GM21529 (cell line): ENCODE data around the gene S100PBP.
"Not testable (repeated sequence)": the region's sequence is repeated elsewhere in the genome, so short reads cannot be mapped to it uniquely, and the experiment has no call there.

Source experiments
- ATAC-seq: cut with Tn5 transposase; IDR thresholded peaks from one replicate; pipeline ENCODE4 v1.9.1; 2021; ENCODE audit not compliant: unreplicated experiment

The S100PBP gene

DNA sequence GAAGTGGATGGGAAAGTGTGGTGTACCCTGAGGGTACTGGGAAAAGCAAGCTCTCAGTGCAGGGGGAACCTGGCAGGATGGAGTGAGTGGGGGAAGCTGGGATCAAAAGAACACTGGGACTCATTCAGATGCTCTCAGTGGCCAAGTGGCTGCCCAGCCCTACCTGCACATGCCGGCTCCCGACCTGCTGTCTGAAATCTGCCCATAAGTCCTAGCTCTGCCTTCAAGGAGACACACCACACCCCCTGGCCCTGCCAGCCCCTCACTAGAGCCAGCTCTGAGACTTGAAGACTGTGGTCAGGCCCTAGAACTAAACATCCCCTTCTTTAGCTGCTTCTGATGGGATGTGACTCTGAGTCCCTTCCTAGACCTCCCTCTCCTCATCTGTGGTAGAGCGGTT, 81.5 kb downstream of the S100PBP start:
- ATAC-seq: no peak

- no peak for ATAC-seq
These were observed 82.3 kb downstream of the S100PBP start for GRCh38 chr1:32899586-32900296.

DNA sequence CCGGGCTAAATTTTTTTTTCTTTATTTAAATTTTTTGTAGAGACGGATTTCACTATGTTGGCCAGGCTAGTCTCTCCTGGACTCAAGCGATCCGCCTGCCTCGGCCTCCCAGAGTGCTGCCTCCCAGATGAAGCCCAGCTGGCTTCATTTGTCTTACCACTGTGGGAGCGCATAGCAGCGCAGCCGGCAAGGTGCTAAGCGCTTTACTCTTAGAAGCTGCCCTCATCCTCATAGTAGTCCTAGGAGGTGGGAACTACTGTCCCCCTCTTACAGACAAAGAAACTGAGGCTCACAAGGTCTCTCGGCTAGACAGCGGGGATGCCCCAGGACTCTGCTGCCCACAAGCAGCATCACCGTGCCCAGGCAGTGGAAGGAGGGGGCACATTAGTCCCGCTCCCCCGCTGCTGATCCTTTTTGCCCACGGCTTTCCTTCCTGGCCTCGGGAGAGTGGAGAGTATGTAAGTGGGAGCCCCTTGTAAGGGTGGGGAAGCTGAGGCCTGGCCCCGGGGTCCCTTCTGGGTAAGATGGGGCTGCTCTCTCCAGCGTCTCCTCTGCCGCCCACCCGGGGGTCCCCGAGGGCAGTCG, 83.0 kb downstream of the S100PBP start:
- no peak for ATAC-seq

GRCh38 chr1:32900956-32901822, 83.7 kb downstream of the S100PBP start, which contains the start of gene TMEM54:
TSS of gene TMEM54 (minus strand) at chr1:32901389. CDS start at chr1:32901238, 151 bp downstream.
- no peak for ATAC-seq

DNA sequence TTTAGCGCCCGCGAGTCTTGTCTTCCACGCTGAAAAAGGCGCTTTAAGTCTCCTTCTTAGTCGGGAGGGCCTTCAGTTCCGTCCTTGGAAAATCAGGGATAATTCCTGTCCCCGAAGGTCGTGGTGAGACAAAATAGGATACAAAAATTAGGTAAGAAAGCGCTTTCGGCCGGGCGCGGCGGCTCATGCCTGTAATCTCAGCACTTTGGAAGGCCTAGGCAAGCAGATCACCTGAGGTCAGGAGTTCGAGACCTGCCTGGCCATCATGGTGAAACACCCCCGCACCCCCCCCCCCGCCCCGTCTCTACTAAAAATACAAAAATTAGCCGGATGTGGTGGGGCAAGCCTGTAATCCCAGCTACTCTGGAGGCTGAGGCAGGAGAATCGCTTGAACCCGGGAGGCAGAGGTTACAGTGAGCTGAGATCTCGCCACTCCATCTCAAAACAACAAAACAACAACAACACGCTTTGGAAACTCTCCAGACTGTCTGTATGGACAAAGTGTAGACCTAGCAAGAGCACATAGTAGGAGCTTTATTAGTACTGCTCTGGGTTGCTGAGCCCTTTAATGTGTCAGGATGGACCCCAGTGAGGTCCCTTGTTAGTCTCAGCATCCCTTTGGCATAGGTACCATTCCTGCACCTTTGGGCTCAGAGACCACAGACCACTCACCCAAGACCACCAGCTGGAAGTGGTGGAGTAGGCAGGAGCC, 84.5 kb downstream of the S100PBP start:
- ATAC-seq: no peak

- no peak for ATAC-seq
These were observed 85.1 kb downstream of the S100PBP start for GRCh38 chr1:32902535-32902920.

- no peak for ATAC-seq
These were observed 86.7 kb downstream of the S100PBP start for GRCh38 chr1:32903991-32904785.

- ATAC-seq: no peak
These were observed 87.3 kb downstream of the S100PBP start for GRCh38 chr1:32904797-32905196.

DNA sequence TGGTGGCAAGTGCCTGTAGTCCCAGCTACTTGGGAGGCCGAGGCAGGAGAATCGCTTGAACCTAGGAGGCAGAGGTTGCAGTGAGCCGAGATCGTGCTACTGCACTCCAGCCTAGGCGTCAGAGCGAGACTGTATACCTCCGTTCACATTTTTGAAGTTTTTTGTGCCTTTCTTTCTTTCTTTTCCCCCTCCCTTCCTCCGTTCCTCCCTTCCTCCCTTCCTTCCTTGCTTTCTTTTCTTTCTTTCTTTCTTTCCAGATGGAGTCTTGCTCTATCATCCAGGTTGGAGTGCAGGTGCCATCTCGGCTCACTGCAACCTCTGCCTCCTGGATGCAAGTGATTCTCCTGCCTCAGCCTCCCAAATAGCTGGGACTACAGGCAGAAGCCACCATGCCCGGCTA, 88.1 kb downstream of the S100PBP start:
- ATAC-seq: not testable (repeated sequence)

- ATAC-seq: no peak
These were observed 89.2 kb downstream of the S100PBP start for GRCh38 chr1:32906654-32907053.

DNA sequence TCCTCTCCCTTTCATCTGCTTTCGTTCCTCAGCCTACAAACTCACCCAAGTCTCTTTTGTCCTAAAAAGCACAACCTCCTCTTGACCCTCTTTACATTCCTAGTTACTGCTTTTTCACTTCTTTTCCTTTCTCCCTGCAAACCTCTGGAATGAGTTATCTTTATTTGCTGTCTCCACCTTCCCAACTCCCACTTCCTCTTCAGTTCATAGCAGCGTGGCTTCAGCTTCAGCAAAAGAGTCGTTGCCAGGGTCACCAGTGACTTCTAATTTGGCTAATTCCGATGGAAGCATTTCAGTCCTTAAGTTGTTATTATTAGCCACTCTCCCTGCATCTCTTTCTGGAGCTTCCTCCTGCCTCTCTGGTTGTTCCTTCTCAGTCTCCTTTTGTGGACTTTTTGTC, 90.0 kb downstream of the S100PBP start:
- ATAC-seq: no peak
